GM21360 (cell line): ENCODE data around the gene GFRA1.
"Not testable (repeated sequence)": the region's sequence is repeated elsewhere in the genome, so short reads cannot be mapped to it uniquely, and the experiment has no call there.

Experiments used
- ATAC-seq: cut with Tn5 transposase; IDR thresholded peaks from one replicate; pipeline ENCODE4 v1.9.1; 2021; ENCODE audit warnings: mild to moderate bottlenecking, moderate library complexity; ENCODE audit not compliant: unreplicated experiment

The GFRA1 gene

DNA sequence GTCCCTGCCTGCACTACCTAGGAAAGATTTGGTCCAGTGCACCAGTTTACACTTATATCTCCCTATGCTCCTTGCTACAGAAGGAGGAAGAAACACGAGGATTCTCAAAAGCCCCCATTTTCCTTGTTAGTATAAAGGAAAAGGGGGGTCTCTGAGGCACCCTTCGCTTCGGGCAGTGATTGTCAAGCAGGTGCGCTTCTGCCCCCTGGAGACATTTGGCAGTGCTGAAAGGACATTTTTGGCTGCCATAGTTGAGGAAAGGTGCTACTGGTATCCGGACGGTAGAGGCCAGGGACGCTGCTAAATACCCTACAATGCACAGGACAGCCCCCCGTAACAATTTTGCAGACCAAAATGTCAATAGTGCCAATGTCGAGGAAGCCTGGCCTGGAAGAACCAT lies 193.7 kb downstream of the GFRA1 start:
- no peak for ATAC-seq

DNA sequence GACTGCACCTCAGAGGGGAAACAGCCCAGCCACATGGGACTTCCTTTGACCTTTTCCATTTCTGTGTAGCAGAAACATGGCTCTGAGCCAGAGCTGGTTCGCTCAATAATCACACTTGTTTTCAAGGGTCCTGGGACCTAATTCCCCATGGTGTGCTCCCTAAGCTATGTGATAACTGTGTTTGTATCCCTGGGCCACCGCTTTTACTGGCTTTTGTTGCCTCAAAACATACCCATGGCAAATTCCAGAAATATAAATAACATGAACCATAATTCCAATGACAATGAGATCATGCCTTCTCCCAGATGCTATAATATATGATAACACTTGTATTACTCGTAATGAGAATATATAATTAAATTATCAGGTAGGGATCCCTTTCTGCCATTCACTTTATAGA lies 196.4 kb downstream of the GFRA1 start:
- no peak for ATAC-seq

DNA sequence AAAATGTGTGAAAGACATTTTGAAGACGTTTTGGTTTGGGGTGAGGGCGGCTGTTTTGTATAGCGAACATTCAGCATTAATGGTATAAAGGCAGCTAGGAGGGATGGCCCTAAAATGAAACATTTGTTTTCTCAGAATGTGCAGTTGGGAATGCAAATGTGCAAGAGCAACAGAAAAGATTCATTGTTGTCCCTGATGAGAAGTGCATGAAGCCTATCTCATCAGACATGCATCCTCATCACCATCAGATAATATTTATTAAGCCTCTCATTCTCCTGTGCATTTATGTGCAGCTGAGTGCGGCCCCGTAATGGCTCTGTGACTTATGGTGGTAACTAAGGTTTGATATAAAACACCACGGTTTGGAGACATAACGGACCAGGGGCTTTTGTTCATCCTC lies 199.5 kb downstream of the GFRA1 start:
- no peak for ATAC-seq

DNA sequence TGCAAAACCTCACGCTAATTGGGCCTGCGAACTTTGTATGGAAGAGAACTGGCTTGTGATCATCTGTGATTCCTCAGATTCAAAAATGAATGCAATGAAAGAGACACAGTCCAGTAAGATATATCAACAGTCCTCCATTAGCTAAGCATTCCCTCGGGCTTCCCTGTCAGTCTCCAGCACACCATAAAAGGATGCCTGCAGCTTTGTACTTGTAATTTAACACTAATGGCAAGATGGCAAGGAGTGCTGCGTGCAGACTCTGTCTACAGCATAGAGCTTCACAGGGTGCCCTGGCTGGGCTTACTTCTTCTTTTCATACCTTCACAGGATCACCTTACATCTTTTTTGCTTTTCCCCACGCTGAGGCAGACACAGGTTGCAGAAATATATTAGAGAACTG lies 200.0 kb downstream of the GFRA1 start:
- no peak for ATAC-seq

DNA sequence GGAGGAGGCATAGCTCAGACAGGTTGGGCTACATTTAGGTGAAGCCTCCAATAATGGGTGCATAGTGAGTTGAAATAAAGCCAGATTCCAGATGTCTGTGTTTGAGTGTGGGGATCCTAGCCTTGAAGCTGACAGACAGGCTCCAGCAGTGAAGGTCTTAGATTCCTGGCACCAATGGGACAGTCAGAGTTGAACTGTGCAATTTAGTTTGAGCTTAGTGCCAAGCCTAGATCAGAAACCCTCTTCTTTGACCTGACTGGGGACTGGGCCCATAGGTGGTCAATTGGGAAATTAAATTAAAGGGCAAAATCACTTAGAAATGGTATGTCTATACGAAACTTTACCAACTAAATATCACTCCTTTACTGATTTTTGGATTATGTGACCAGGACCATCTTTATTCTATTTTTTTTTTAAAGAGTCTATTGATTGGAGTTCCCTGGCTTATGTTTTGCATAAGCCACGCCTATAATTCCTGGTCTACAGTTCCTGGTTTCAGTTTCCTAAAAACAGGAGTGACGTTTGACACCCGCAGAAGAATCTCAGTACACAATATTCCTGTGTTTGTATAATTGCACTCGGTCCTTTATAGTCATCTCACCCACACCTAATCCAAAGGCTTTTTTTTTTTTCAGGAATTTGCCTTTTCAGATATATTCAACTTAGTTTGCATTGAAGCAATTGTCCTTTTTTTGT lies 201.4 kb downstream of the GFRA1 start:
- ATAC-seq: no peak

DNA sequence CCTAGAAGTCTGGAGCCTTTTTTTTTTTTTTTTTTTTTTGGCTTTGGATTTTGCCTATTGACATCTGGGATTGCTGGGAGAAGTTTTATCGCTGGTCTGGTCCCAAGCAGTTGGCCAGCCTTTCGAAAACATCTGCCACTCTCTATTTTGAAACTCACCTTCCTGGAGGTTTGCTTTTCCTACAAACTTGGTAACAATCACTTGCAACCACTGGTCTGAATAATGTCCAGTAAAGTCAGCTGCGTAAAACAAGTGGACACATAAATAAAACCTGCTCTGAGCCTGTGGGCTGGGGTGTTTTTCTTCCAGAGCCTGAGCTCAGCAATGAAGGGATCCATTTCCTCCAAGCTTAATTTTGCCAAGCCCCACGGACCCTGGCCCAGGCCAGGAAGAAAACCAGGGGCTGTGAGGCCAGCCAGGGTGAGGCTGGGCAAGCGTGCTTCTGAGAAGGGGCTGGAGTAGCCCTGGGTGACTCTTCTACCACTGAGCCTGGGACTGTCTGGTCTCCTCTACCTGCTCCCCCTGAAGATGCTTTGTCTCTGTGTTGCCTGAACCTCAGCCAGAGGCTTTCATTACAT lies 202.2 kb downstream of the GFRA1 start:
- no peak for ATAC-seq

DNA sequence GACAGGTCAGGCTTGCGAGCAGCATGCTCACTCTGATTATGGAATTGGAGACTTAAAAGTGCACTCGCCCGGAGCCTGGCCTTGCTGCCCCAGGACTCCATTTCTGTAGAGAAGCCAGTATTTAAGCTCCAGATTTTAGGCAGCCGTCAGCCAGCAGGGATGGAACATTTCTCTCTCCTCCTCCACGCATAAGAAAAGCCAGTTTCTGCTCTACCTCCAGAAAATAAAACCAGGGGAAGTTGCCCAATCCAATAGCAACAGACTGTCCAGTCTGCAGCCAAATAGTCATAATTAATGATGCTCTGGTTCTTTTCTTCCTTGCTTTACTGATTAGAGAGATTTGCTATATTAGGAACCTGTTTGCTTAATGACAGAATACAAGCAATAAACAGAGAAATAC lies 203.2 kb downstream of the GFRA1 start:
- ATAC-seq: no peak

DNA sequence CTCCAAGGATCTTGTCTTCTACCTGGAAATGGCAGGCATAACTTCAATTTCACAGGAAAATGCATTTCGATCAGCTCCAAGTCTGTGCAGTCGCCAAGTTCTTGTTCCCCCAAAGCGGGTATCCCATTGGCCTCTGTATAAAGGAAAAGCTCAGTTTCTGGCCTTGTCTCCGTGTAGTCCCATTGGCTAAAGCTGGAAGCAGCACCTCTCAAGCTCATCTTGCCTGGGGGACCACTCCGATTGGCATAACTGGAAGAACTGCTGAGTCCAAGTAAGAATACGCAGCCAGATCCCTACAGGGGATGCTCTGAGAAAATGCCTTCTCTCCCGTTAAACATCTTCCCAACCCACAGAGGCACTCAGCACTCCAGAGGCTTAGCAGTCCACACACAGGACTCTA lies 205.2 kb downstream of the GFRA1 start:
- ATAC-seq: no peak

DNA sequence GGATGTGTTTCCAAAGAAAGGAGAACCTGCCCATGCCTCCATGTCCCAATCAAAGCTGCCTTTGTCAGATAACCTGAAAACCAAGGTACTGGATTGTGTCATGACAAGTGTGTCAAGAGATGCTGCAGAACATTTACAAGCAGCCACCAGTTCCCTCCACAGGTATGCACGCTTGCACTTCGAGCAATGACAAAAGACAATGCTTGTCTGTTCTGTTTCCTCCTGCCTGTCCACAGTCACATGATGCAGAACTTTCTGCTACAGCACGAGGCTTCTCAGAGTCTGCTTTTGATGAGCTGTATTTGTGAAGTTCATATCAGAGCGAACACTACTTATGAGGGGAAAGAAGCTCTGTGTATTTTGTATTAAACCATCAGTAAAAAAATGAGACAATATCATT lies 209.9 kb downstream of the GFRA1 start:
- no peak for ATAC-seq

DNA sequence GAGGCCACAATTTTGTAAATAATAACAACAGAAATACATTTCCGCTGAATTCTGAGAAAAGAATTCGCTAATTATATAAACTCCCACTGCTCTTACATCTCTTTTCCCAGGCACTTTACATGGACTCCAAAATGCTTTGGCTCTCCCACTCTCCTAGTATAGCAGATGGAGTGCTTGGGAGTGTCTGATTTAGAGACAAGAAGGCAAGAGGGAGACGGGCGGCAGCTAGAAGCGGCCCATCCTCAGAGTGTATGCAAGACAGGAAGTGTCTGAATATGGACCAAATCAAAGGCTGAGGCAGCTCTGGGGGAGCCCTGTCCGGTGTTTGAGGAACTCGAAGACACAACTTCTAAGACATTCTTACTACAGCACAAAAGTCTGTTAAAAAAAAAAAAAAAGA lies 212.1 kb downstream of the GFRA1 start:
- no peak for ATAC-seq

DNA sequence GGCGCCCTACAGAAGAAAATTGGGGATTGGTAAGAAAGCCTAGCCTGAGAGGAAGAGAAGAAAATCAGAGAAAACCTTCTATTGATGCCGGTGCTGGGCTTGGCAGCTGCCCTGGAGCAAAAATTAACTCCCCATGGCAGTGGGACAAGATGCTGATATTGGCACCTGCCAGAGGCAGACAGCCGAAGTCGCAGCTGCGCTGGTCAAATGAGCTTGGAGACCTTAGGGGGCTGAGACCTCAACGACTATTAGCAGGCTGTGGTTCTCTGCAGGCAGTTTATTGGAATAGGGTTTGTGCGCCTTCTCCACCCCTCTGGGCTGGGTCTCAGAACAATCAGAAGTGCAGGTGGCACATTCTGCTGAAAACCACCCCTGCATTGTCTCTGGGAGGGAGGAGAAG lies 213.7 kb downstream of the GFRA1 start:
- ATAC-seq: no peak

DNA sequence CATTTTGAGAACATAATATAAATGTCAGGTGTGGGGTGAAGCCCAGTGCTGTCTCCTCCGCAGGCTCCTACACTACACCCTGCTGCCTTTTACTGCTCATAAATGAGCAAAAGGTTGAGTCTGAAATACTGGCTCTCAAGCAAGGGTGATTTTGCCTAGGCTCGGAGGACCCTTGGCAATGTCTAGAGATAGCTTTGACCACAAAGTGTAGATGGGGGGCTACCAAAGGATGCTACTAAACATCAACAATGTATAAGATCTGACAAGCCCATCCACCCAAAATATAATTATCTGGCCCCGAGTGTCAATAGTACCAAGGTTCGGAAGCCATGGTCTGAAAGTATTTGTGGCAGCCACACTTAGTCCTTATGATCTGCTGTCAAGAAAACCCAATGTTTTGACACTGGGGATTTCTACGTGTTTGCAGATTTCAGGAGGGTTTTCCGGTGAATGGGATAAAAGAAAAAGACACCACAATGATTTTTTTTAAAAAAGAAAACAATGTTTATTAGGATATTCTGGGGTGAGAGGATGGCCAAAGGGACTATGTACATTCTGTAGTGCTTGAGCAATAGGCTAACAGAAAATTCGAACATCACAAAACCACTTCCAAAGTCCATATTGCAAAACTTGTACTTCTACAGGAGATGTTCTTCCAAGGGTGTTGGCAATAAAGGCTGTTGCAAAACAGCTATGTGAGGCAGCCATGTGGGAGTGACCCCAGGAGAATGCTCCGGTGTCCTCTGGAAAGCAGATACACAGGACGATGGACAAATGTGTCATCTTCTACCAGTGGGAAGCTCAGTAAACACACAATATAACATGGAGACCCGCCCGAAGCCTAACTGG lies 216.3 kb downstream of the GFRA1 start:
- ATAC-seq: no peak

DNA sequence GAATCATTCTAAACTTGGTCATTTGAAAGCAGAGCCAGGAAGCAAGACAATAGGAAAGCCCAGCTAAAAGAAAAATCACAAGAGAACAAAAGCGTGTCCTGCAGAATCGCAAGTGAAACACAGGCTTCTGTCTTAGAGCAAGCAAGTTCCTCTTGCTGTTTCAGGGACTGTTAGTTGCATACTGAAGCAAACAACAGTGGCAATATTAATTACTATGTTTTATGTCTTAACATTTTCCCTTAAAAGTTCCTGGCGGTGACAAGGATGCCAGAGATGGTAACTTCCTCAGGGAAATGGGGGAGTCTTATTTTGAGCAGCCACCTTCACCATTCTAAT lies 217.1 kb downstream of the GFRA1 start:
- no peak for ATAC-seq

DNA sequence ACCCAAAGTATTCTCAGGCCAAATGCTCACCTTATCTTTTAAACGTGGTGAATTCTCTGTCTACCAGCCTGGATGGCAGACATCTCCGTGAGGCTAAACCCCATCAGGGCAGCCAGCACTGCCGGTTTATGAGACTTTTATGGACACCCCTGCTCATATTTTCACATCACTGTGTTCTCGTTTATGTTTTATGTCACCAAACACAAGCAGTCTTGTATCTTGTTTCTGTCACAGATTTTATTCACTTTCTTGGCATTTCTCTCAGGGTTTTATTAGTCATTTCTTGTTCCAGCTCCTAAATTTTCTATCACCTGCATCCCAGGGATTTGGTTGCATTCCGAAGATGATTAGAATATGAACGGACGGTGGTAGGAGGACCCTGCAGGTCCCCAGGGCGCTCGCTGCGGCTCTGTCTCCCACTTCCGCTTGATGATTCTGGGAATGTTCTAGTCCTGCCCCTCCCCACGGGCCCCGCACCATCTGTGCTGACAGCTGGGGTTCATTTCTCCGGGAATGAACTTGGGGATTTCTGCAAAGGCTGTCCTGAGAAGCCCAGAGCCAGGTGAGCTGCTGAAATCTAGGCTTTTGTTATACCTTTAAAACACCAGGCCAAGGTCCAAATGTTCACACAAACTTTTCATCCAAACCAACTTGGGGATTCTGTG lies 217.6 kb downstream of the GFRA1 start:
- ATAC-seq: no peak

DNA sequence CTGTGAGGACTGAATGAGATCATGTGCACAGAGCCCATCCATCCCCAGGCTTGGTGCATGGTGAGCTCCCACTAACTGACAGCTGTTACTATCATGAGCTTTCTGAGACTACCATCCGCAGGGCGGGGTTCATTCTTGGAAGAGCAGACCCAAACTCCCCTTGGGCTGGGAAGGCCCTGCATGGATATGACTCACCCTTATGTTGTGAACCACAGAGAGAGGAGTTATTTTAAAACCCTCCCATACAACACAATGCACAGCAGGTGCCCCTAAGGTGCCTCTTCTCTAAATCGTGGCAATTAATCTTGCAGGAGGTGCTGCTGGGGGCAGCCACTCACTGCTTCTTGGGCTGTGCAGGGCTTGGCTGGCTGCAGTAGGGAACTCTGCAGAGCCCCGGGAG lies 219.1 kb downstream of the GFRA1 start:
- no peak for ATAC-seq

DNA sequence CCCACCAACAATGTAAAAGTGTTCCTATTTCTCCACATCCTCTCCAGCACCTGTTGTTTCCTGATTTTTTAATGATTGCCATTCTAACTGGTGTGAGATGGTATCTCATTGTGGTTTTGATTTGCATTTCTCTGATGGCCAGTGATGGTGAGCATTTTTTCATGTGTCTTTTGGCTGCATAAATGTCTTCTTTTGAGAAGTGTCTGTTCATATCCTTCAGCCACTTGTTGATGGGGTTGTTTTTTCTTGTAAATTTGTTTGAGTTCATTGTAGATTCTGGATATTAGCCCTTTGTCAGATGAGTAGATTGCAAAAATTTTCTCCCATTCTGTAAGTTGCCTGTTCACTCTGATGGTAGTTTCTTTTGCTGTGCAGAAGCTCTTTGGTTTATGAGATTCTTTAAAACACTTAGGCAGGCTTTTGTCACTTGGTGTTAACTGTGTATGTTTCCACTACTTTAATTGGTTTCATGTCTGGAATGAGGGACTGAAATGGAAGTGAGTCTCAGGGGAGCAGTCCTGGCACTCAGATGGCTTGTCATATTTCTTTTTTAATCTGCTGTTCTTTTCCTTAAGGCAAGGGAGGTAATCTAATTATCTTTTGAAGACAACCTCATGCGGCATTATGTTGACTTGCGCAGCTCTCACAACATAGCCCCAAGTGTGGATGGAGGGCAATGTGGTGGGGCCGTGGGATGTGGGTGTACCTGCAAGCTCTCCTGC lies 219.8 kb downstream of the GFRA1 start:
- not testable (repeated sequence) for ATAC-seq

DNA sequence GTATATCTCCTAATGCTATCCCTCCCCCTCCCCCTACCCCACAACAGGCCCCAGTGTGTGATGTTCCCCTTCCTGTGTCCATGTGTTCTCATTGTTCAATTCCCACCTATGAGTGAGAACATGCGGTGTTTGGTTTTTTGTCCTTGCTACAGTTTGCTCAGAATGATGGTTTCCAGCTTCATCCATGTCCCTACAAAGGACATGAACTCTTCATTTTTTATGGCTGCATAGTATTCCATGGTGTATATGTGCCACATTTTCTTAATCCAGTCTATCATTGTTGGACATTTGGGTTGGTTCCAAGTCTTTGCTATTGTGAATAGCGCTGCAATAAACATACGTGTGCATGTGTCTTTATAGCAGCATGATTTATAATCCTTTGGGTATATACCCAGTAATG lies 220.5 kb downstream of the GFRA1 start:
- not testable (repeated sequence) for ATAC-seq

DNA sequence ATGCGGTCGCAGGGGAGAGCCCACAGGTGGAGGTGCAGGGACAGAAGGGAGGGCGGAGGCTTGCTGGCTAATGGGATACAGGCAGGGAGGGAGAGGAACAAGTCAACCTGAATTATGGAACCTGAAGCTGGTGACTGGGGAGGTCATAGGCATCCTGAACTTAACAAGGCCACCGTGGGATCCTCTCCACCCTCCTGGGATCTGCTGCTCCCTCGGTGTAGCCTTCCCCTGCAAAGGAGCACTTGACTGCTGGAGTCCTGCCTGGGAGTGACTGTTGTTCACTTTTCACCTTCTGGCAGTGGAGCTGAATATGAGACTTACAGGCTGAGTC lies 223.1 kb downstream of the GFRA1 start:
- no peak for ATAC-seq

DNA sequence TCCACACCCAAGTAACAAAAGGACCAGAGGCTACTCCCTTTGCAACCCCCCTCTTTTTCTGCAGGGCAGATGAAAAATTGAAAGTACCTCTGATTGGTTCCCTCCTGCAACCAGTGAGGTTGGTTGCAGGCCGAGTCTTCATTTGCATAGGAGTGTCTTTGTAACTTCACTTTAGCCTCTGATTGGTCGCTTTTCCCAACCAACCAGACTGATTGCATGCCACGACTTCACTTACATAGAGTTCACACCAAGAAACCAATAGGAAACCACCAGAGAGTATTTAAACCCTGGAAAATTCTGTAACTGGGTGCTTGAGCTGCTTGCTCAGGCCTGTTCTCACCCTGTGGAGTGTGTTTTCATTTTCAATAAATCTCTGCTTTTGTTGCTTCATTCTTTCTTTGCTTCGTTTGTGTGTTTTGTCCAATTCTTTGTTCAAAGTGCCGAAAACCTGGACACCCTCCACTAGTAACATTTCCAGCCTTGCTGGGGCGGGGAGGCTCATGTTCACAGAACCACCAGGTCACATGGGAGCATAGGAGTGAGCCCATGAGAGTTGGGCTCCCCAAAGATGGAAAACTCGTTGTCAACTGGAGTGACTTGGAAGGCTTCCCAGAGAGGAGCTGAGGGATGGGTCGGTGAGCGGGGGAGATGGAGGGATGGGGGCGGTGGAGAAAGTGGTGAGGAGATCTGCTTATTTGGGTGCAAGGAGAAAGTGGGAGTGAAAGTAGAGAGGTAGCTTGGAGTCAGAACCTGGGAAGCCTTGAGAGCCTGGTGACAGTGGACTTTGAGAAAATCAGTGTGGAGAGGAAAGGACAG lies 223.6 kb downstream of the GFRA1 start:
- no peak for ATAC-seq
